Mucosa of descending colon (tissue), 3 donors: Measurements from ENCODE around the gene KRTAP4-8. TPM values are rescaled to one million over a fixed set of nuclear protein-coding genes. Genes with fewer than 3 reads are reported as not detected.
"Not testable (repeated sequence)": the region's sequence is repeated elsewhere in the genome, so short reads cannot be mapped to it uniquely, and the experiment has no call there.

ENCODE experiments used
- ATAC-seq: fragments of 200-7000 bp; cut with Tn5 transposase; one replicate; pipeline ENCODE4 v1.9.1; 2020; ENCODE audit warnings: mild to moderate bottlenecking, moderate library complexity
- DNase-seq, 3 donors: peaks; one replicate each; pipeline ENCODE4 v3.0.0-alpha.2; 2020
- H3K36me3 ChIP-seq: fragments of 200-600 bp; one replicate; pipeline ENCODE4 v1.8.0; 2021; ENCODE audit warnings: low read depth, mild to moderate bottlenecking
- H3K4me1 ChIP-seq: fragments of 200-600 bp; one replicate; pipeline ENCODE4 v1.8.0; 2021; ENCODE audit warnings: low read depth, mild to moderate bottlenecking
- H3K4me3 ChIP-seq: fragments of 200-600 bp; one replicate; pipeline ENCODE4 v1.8.0; 2021; ENCODE audit warnings: mild to moderate bottlenecking
- H3K9me3 ChIP-seq: fragments of 200-600 bp; one replicate; pipeline ENCODE4 v1.8.0; 2021; ENCODE audit warnings: mild to moderate bottlenecking
- intact Hi-C, 2 donors: fragments of 100-400 bp; cut with DNase I in 1 of 2; cut with micrococcal nuclease in 1 of 2; formaldehyde crosslinking; loops; one replicate each; pipeline versions ENCODE4 v1.11.0 to v1.11.1; 2022; cut with DNase I, micrococcal nuclease
- total RNA-seq, 3 donors: library from RNA; stranded (reverse); fragmentation: NEBNext Ultra II Directional in 2 of 3; extraction: Animal tissue kit (Norgen Biotek cat#: 25700) in 2 of 3; gene quantifications; one replicate each; pipeline versions ENCODE4 v1.2.1 to v1.2.4, GENCODE V29; 2021 to 2023
- TF ChIP-seq, protein P1 (sequence below): fragments of 200-600 bp; IDR thresholded peaks from one replicate; pipeline ENCODE4 v1.8.0; 2022; ENCODE audit warnings: antibody characterized with exemption, mild to moderate bottlenecking
- donor health status: DM: no; HTN: no; CAD: no; lungs with moderate emphysema.
- donor health status: DM: no; HTN: no; CAD: no.
- donor health status: DM: no; HTN: yes; CAD: no.

KRTAP4-8 gene
- total RNA-seq, 3 donors from 2014 or later = not detected

DNA sequence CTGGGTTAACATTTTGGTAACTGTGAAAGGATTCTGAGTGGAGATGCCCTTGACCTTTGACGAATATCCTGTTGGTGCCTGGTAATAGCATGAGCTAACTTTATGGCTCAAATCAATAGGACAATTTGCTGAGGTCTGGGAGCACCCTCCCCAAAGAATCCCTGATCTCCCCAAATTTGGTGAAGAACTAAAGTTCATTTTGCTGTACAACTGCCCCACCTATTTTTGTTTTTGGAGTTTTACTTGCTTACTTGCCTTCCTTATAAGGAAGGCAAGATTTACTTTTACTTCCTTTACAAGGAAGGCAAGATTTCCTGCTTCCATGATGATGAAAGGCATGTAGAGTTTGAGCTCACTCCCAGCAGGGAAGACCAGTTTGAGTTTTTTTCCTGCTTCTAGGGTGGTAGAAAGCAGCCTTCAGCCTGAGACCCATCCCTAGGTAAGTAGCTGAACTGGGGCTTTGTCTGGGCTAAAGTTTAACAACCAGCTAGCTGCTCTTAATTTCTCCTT is 10.1 kb upstream of the KRTAP4-8 start:
- no peaks in the 10 kb centered on the region for H3K36me3 ChIP-seq
- intact Hi-C loops = no loop called here
- H3K4me3 ChIP-seq = no peak overlapping the region
- DNase-seq = no peak
- H3K9me3 ChIP-seq = no peaks in the 10 kb centered on the region
- H3K4me1 ChIP-seq = no peaks in the 10 kb centered on the region
- TF ChIP-seq, protein P1, sequence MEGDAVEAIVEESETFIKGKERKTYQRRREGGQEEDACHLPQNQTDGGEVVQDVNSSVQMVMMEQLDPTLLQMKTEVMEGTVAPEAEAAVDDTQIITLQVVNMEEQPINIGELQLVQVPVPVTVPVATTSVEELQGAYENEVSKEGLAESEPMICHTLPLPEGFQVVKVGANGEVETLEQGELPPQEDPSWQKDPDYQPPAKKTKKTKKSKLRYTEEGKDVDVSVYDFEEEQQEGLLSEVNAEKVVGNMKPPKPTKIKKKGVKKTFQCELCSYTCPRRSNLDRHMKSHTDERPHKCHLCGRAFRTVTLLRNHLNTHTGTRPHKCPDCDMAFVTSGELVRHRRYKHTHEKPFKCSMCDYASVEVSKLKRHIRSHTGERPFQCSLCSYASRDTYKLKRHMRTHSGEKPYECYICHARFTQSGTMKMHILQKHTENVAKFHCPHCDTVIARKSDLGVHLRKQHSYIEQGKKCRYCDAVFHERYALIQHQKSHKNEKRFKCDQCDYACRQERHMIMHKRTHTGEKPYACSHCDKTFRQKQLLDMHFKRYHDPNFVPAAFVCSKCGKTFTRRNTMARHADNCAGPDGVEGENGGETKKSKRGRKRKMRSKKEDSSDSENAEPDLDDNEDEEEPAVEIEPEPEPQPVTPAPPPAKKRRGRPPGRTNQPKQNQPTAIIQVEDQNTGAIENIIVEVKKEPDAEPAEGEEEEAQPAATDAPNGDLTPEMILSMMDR = no peak
- no peak for ATAC-seq

DNA sequence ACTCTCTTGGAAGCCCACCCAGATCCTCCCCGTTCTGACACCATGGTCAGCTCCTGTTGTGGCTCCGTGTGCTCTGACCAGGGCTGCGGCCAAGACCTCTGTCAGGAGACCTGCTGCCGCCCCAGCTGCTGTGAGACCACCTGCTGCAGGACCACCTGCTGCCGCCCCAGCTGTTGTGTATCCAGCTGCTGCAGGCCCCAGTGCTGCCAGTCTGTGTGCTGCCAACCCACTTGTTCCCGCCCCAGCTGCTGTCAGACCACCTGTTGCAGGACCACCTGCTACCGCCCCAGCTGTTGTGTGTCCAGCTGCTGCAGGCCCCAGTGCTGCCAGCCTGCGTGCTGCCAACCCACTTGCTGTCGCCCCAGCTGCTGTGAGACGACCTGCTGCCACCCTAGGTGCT is 7.4 kb upstream of the KRTAP4-8 start, which contains the start of gene KRTAP4-9:
KRTAP4-9 (plus strand) TSS at position 43 of the 400 bp plus-strand sequence; CDS start at position 43, 0 bp downstream.
- H3K36me3 ChIP-seq, intact Hi-C loops, DNase-seq, ATAC-seq, H3K9me3 ChIP-seq, H3K4me1 ChIP-seq, H3K4me3 ChIP-seq: not testable (repeated sequence)

DNA sequence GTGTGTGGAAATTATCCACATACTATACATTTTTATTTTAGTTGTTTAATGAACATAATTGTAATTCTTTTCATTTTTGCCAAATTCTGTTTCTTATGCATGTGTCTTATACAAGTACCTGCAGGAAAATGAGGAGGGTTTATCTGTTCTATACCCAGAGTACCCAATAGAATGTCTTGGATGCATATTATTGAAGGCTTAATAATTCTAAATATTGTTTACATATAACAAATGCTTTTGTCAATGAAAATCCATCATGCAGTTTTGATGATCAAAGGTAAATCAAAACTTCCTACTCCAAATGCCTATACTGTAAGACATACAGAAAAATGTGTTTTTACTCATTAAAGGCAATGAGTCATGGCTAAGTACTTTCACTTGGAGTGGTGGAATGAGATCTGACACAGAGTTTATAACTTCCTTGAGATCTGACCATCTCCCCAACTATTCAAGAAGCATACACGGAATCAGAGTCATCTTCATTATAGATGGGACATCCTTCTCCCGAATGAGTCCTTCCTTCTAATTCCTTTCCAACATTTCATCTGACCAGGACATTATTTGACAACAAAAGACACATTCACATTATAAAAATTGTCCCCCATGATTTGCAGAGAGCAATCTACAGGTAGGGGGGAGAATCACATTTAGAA is 6.6 kb upstream of the KRTAP4-8 start:
- DNase-seq, ATAC-seq, H3K4me1 ChIP-seq, H3K9me3 ChIP-seq, intact Hi-C loops, H3K36me3 ChIP-seq, H3K4me3 ChIP-seq: not testable (repeated sequence)

DNA sequence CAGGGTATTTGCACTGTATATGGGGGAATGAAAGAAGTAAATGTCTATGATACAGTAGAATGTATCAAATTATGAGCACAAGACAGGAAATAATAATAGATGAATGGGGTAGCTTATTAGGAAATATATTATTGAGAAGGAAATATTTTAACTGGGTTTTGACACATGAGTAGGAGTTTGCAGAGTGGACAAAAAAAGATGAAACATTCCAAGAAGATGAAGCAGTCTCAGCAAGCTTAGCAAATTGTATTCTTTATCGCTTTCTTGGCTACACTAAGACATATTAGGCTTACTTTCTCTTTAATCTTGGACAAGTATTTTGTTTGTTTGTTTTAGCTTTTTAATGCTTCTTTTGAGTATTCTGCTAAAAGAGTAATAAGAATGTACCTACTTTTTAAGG is 6.0 kb upstream of the KRTAP4-8 start:
- TF ChIP-seq, protein P1 = no peak
- ATAC-seq = no peak
- intact Hi-C loops = no loop called here
- Histone ChIP-seq H3K36me3 (no peaks in the 10 kb centered on the region), H3K9me3 (no peaks in the 10 kb centered on the region), H3K4me1 (no peaks in the 10 kb centered on the region), H3K4me3 (no peak overlapping the region)
- DNase-seq = no peak

DNA sequence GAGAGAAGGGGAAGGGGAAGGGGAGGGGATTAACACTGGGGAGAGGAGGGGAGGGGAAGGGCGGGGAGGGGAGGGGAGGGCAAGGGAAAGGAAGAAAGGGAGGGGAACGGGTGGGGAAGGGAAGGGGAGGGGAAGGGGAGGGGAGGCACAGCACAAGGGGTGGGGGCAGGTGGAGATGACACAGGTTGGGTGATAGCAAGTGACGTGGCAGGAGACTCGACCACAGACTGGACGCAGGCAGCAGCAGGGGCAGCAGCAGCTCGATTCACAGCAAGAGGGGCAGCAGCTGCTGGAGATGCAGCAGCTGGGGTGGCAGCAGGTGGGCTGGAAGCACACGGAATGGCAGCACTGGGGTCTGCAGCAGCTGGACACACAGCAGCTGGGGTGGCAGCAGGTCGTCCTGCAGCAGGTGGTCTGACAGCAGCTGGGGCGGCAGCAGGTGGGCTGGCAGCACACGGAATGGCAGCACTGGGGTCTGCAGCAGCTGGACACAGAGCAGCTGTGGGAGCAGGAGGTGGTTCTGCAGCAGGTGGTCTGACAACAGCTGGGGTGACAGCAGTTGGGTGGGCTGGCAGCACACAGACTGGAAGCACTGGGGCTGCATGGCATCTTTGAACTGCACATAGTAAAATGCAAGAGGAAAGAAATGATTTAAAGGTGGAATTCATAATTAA is 3.8 kb upstream of the KRTAP4-8 start, which contains the start of gene KRTAP4-16:
KRTAP4-16 (minus strand) TSS at position 624 of the 674 bp plus-strand sequence; CDS start at position 624, 0 bp downstream.
- DNase-seq = no peak
- TF ChIP-seq, protein P1 = no peak
- ATAC-seq = no peak
- H3K36me3 ChIP-seq = no peaks in the 10 kb centered on the region
- intact Hi-C loops = no loop called here
- H3K9me3 ChIP-seq = no peaks in the 10 kb centered on the region
- no peak within 1 kb of the TSS for H3K4me3 ChIP-seq
- H3K4me1 ChIP-seq = no peaks in the 10 kb centered on the region

DNA sequence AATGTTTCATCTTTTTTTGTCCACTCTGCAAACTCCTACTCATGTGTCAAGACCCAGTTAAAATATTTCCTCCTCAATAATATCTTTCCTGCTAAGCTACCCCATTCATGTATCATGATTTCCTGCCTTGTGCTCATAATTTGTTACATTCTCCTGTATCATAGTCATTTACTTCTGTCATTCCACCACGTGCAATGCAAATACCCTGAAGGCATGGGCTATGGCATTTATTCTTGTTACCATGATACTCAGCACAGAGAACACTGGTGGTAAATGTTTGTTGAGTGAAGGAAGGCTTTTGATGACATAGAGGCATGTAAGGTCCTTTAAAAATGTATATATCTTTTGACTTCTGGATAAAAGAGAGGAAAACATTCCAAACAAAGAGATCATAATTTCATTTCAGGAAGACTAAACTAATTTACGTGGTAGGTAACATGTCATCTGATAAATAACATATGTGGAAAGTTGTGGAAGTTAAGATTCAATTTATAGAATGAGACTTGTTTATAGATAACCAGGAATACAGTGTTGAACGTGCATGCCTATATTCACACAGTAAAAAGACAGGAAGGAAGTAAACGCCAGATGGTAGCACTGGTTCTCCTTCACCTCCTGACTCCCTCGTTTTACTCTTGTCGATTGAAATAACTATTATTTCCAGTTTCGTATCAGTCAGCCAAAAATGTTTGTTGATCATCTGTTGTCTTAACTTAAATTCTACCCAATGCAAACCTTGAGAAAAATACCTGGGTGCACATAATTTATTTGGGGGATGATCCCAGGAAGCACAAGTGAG is 1.9 kb upstream of the KRTAP4-8 start:
- H3K4me1 ChIP-seq, H3K9me3 ChIP-seq, DNase-seq, intact Hi-C loops, H3K4me3 ChIP-seq, H3K36me3 ChIP-seq, ATAC-seq: not testable (repeated sequence)
